ENCODE results near the gene ATP6V0A1.

GRCh38 chr17:42436391-42436790, 22.3 kb upstream of the ATP6V0A1 start:
- TF ChIP-seq MAFK (IDR thresholded peaks at IDR 0.05; ENCODE audit: low read depth, low read length) = no peak
- no peak; the same call in 1 of the 2 replicates for TF ChIP-seq BHLHE40 (IDR thresholded peaks at IDR 0.05; ENCODE audit: low read depth, low read length)
- no peak for TF ChIP-seq MAZ (IDR thresholded peaks at IDR 0.05; ENCODE audit: borderline replicate concordance, low read depth, low read length)
- TF ChIP-seq, protein P1, sequence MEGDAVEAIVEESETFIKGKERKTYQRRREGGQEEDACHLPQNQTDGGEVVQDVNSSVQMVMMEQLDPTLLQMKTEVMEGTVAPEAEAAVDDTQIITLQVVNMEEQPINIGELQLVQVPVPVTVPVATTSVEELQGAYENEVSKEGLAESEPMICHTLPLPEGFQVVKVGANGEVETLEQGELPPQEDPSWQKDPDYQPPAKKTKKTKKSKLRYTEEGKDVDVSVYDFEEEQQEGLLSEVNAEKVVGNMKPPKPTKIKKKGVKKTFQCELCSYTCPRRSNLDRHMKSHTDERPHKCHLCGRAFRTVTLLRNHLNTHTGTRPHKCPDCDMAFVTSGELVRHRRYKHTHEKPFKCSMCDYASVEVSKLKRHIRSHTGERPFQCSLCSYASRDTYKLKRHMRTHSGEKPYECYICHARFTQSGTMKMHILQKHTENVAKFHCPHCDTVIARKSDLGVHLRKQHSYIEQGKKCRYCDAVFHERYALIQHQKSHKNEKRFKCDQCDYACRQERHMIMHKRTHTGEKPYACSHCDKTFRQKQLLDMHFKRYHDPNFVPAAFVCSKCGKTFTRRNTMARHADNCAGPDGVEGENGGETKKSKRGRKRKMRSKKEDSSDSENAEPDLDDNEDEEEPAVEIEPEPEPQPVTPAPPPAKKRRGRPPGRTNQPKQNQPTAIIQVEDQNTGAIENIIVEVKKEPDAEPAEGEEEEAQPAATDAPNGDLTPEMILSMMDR (conservative IDR thresholded peaks at IDR 0.05; ENCODE audit: low read depth, low read length) = no peak
- no peak for TF ChIP-seq RAD21 (IDR thresholded peaks at IDR 0.05; ENCODE audit: low read length)
- TF ChIP-seq, protein P2, sequence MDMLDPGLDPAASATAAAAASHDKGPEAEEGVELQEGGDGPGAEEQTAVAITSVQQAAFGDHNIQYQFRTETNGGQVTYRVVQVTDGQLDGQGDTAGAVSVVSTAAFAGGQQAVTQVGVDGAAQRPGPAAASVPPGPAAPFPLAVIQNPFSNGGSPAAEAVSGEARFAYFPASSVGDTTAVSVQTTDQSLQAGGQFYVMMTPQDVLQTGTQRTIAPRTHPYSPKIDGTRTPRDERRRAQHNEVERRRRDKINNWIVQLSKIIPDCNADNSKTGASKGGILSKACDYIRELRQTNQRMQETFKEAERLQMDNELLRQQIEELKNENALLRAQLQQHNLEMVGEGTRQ (IDR thresholded peaks at IDR 0.05; ENCODE audit: low read depth, low read length) = no peak
- TF ChIP-seq RCOR1 (IDR thresholded peaks at IDR 0.05; ENCODE audit: insufficient replicate concordance, low read length) = no peak
- TF ChIP-seq RFX5 (IDR thresholded peaks at IDR 0.05; ENCODE audit: low read depth, low read length) = no peak
- no peak for TF ChIP-seq POLR2A (IDR thresholded peaks at IDR 0.05; ENCODE audit: low read depth, low read length)

Data from IMR-90 (cell line).